SK-N-MC (cell line): ENCODE results near the gene PACS1.

Experiments used
- FOXP2 ChIP-seq: optimal IDR thresholded peaks from 2 replicates; pipeline ENCODE3; 2011; ENCODE audit warnings: mild to moderate bottlenecking, moderate library complexity; ENCODE audit not compliant: insufficient read depth; ENCODE audit errors: extremely low read length, control extremely low read depth
- POLR2AphosphoS5 ChIP-seq: IDR thresholded peaks from 2 replicates; pipeline ENCODE4 v1.6.1; 2012; ENCODE audit warnings: mild to moderate bottlenecking, low read depth, low read length, borderline replicate concordance

- no peak for TF ChIP-seq FOXP2
- no peak for TF ChIP-seq POLR2AphosphoS5
These were observed 66.7 kb downstream of the PACS1 start for GRCh38 chr11:66136752-66137123.
